Measurements from ENCODE around the gene PROC.
"Not testable (repeated sequence)": the region's sequence is repeated elsewhere in the genome, so short reads cannot be mapped to it uniquely, and the experiment has no call there.

The PROC gene

GRCh38 chr2:127397568-127398238 lies 20.5 kb upstream of the PROC start:
- DNase-seq = no peak

DNA sequence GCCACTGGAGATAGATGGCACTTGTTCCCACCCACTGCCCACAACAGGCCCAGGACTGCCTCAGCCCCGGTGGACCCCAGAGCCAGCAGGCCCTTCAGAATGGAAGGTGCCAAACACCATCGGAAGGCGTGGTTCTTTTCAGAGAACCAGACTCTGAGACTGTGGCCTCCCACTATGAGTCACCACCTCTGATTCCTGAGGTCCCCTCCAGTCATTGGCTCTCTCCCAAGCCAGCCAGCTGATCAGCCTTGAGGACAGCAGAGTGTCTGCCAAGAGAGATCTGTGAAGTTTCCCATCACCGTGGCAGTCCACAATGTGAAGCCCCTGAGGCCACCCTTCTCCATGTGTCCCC lies 20.0 kb upstream of the PROC start:
- DNase-seq = peak; percentile 93

- DNase-seq = no peak
These were observed 17.7 kb upstream of the PROC start for GRCh38 chr2:127400533-127400896.

GRCh38 chr2:127400897-127401756 lies 17.1 kb upstream of the PROC start:
- DNase-seq = peak; percentile 41

DNA sequence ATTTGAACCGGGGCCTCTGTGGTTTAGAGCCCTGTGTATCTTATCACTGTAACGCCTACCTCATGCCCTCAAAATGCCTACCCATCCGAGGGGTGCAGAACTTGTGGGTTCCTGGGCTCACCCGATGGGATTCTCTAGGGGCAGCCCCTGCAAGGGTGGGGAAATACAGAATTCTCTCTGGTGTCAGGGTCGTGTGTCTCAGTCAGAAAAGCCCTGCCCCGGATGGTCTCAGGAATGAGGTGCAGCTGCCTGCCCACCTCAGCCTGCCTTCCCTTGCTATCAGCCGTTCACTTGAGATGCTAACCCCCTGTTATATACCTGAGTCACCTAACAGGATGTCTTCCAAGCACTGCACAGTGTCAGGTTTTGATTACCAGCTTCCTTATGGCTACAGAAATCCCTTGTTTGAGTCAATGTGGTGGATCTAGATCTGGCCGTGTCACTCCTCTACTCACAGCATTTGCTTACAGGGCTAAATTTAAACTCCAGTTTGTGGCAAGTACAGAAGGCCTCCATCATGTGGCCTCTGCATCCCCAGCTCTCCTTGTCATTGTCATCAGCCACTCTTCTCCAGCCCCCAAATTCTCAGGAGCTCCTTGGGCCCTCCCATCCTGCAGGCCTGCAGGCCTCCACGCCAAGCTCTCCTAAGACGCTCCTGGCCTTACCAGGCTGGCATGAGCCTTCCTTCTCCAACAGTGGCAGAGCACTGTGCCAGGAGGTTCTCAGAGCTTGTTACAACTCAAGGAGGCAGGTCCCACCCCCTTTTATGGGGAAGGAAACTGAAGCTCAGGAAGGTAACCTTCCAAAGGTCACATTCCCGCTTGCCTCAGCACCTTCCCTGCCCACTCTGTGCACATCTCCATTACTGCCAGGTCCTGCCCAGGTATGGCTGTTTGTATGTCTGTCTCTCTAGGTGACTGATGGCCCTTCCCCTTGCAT lies 16.2 kb upstream of the PROC start:
- no peak for DNase-seq

DNA sequence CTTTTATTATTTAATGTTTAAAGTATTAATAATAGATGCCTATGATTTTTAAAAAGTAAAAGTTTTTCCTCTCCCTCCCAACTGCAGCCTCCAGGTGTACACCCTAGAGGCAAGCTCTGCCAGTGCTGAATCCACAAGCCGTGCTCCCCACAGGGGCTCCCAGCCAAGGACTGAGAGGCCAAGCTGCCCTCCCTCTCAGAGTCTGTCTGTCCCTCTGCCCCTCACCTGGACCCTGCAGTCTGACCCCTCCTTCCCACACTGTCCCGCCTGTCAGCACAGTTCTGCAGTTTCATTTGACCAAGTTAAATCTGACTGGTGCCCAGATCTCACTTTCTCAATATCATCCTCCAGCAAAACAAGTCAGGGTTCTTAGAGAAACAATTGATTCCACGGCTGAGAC lies 14.8 kb upstream of the PROC start:
- DNase-seq = no peak

GRCh38 chr2:127404466-127405254 lies 13.6 kb upstream of the PROC start:
- no peak for DNase-seq

DNA sequence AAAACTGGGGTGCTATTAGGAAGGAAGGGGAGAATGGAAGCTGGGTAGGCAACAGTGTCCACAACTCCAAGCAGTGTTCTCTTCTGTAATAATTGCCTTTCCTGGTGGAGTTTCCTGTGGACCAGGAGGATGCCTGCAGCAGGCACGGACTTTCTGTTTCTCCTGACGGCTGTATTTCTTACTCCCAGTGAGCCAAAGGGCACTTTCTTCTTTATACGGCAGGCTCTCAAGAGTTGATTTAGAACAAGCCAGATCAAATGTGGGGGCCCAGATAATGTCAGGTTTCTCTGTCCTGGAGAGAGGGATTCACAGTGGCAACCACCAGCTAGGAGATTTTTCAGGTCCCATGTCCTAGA lies 13.0 kb upstream of the PROC start:
- DNase-seq = no peak

- DNase-seq = no peak
These were observed 11.8 kb upstream of the PROC start for GRCh38 chr2:127406454-127406853.

DNA sequence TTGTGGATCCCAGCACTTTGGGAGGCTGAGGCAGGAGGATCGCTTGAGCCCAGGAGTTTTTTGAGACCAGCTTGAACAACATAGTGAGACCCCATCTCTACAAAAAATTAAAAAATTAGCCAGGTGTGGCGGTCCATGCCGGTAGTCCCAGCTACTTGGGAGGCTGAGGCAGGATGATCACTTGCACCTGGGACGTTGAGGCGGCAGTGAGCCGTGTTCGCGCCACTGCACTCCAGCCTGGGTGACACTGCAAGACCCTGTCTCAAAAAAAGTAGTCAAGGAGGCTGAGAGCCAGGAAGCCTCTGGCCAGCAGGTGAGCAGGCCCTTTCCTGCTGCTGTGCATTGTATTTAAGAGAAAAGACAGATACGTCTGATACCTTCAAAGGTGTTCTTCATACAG lies 11.1 kb upstream of the PROC start:
- no peak for DNase-seq

DNA sequence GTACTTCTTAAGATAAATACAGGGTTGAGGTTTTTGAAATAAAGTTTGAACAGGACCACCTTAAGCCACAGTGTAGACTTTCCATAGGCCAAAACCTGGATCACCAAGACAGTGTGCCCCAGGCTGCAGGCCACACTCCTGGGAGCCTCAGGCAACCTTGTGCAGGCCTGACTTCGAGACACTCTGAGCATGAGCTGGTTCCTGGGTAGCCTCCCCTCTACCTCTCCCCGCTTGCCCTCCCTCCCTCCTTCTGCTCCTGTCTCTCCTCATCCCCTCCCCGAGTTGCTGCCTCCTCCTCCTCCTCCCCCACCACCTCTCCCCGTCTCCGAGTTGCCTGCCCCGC lies 10.6 kb upstream of the PROC start:
- no peak for DNase-seq

DNA sequence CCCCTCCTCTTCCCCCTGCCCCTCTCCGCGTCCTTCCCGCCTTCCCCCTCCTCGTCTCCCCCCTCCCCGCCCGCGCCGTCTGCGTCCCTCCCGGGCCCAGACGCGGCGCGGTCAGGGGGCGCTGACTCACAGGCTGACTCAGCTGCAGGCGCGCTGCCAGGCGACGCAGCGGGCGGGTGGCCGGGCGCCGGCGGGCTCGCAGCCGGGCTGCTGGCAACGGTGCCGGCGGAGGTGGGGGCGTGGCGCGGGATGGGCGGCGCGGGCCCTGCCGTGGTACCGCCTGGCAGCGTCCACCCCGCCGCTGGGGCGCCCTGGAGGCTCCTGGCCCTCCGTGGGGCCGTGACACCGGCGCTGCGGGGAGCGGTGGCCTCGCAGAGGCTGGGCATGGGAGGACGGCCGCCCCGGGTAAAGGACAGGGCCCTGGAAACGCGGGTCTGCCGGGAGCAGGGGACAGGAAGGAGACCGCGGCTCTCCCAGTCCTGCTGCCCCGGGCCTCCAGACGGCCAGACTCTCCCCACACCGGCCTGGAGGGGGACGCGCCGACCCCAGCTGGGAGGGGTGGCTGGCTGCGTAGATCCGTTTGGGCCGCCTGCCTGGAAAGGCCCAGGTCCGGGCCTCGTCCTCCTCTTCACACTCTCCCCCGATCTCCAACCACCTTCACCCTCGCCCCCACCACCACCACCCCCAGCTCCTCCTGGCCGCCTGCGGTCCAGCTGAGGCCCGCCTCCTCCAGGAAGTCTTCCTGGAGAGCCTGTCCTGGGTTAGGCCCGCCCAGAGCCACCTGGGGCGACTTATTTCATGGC lies 10.0 kb upstream of the PROC start:
- peak; percentile 93 for DNase-seq

DNA sequence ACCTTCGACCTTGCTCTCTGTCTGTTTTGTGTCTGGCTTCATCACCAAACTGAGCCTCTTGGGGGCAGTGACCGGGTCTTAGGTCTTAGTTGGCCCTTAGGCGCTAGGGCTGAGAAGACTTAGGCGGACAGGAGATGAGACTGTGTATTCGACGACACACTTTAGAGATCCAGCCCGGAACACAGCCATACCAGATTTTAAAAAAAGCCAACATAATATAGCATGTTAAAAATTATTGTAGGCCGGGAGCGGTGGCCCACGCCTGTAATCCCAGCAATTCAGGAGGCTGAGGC lies 9.5 kb upstream of the PROC start:
- no peak for DNase-seq

DNA sequence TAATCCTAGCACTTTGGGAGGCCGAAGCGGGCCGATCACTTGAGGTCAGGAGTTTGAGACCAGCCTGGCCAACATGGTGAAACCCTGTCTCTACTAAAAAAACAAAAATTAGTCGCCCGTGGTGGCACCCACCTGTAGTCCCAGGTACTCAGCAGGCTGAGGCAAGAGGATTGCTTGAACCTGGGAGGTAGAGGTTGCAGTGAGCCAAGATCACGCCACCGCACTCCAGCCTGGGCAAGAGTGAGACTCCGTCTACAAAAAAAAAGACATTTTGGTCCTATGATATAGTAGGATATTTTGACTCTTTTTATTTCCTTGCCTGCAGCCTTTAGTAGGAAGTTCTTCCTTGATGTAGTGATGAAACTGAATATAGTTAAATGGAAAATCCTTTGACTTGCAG lies 8.5 kb upstream of the PROC start:
- not testable (repeated sequence) for DNase-seq

GRCh38 chr2:127410871-127411652 lies 7.2 kb upstream of the PROC start:
- peak; percentile 80 for DNase-seq

DNA sequence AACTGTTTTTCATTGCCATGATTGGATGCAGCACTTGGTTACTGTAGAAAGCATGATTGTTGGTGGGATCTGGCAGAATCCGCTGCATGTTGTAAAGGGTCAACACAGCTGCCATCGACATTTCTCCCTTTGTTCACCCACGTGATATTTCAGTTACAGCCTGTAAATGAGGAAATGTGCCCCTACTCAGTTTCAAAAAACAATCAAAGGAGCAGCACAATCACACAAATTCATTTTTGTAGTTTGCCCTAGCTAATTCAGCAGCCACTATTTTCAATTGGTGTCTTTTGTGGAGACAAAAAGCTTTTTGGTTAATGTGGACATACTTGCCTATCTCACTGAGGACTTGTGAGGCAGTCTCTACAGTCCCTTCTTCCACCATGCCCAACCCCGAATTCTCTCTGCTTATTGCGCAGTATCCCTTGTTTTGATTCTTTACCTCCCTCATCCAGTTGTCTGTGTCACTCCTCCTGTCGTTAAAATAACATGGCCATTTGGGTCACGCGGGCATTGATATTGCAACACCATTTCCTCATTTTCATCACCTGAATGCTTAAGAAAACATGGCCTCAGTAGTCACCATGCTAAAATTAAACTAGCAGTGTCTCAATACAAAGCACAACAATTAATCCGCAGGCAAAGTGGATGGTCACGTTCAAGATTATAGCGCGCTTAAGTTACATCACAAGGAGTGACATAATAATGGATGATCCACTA lies 6.4 kb upstream of the PROC start:
- DNase-seq = no peak

DNA sequence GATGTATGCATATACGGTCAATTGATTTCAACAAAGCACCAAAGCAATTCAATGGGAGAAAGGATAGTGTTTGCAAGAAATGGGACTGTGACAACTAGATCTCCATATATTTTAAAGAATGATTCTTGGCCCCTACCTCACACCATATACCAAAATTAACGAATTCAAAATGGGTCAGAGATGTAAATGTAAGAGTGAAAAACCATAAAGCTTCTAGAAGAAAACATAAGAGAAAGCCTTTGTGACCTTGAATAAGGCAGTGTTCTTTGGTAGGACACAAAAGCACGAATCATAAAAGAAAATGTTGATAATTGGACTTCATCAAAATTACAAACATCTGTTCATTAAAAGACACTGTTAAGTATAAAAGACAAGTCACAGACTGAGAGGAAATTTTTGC lies 5.0 kb upstream of the PROC start:
- peak; percentile 27 for DNase-seq

GRCh38 chr2:127413782-127414637 lies 4.2 kb upstream of the PROC start:
- peak; percentile 83 for DNase-seq

Measured in fibroblast of skin of right quadriceps (primary cell).